ENCODE data around the gene MYL6.

MYL6 gene

GRCh38 chr12:56146492-56147460 lies 11.4 kb upstream of the MYL6 start:
- Histone ChIP-seq H3K36me3 (ENCODE audit: control insufficient read depth in 2 of 2, insufficient read depth in 2 of 2, low read length in 2 of 2) (peaks cover 29 to 34% of the 10 kb centered on the region in 2 donors), H3K9ac (ENCODE audit: low read depth in 1 of 2, low read length in 2 of 2) (peak overlapping the region in 1 of 2 donors; percentile 26), H3K4me1 (ENCODE audit: control insufficient read depth in 2 of 2, insufficient read depth in 2 of 2, low read length in 2 of 2) (peaks cover 18 to 31% of the 10 kb centered on the region in 2 donors), H3K27me3 (ENCODE audit: control insufficient read depth in 2 of 2, insufficient read depth in 2 of 2, low read length in 2 of 2) (no peaks in the 10 kb centered on the region), H3K9me3 (ENCODE audit: control insufficient read depth in 2 of 2, low read length in 2 of 2) (no peaks in the 10 kb centered on the region), H3K27ac (ENCODE audit: low read depth in 2 of 2, low read length in 2 of 2) (peak overlapping the region; percentile 48 to 71), H3K4me3 (ENCODE audit: low read length in 2 of 2) (no peak overlapping the region)

- Histone ChIP-seq H3K9me3 (ENCODE audit: control insufficient read depth in 2 of 2, low read length in 2 of 2) (no peaks in the 10 kb centered on the region), H3K36me3 (ENCODE audit: control insufficient read depth in 2 of 2, insufficient read depth in 2 of 2, low read length in 2 of 2) (peaks cover 0 to 2% of the 10 kb centered on the region in 2 donors), H3K4me3 (ENCODE audit: low read length in 2 of 2) (no peak overlapping the region), H3K9ac (ENCODE audit: low read depth in 1 of 2, low read length in 2 of 2) (no peak overlapping the region), H3K4me1 (ENCODE audit: control insufficient read depth in 2 of 2, insufficient read depth in 2 of 2, low read length in 2 of 2) (peaks cover 18 to 24% of the 10 kb centered on the region in 2 donors), H3K27ac (ENCODE audit: low read depth in 2 of 2, low read length in 2 of 2) (no peak overlapping the region), H3K27me3 (ENCODE audit: control insufficient read depth in 2 of 2, insufficient read depth in 2 of 2, low read length in 2 of 2) (no peaks in the 10 kb centered on the region)
Measured at GRCh38 chr12:56150563-56150962, 7.6 kb upstream of the MYL6 start.

GRCh38 chr12:56151672-56152131 lies 6.5 kb upstream of the MYL6 start:
- Histone ChIP-seq H3K36me3 (ENCODE audit: control insufficient read depth in 2 of 2, insufficient read depth in 2 of 2, low read length in 2 of 2) (peaks cover 0 to 2% of the 10 kb centered on the region in 2 donors), H3K27me3 (ENCODE audit: control insufficient read depth in 2 of 2, insufficient read depth in 2 of 2, low read length in 2 of 2) (no peaks in the 10 kb centered on the region), H3K9ac (ENCODE audit: low read depth in 1 of 2, low read length in 2 of 2) (peak overlapping the region; percentile 82 to 84), H3K4me1 (ENCODE audit: control insufficient read depth in 2 of 2, insufficient read depth in 2 of 2, low read length in 2 of 2) (peaks cover 15 to 18% of the 10 kb centered on the region in 2 donors), H3K4me3 (ENCODE audit: low read length in 2 of 2) (peak overlapping the region; percentile 62 to 87), H3K27ac (ENCODE audit: low read depth in 2 of 2, low read length in 2 of 2) (peak overlapping the region; percentile 94 to 95), H3K9me3 (ENCODE audit: control insufficient read depth in 2 of 2, low read length in 2 of 2) (no peaks in the 10 kb centered on the region)

GRCh38 chr12:56152132-56152755 lies 5.9 kb upstream of the MYL6 start, which contains the start of gene MYL6B:
Gene MYL6B (plus strand): TSS chr12:56152587. CDS start chr12:56153919, 1,332 bp downstream.
- Histone ChIP-seq H3K9me3 (ENCODE audit: control insufficient read depth in 2 of 2, low read length in 2 of 2) (no peaks in the 10 kb centered on the region), H3K4me3 (ENCODE audit: low read length in 2 of 2) (peak within 1 kb of the TSS; percentile 62 to 87), H3K9ac (ENCODE audit: low read depth in 1 of 2, low read length in 2 of 2) (peak within 1 kb of the TSS; percentile 82 to 84), H3K27me3 (ENCODE audit: control insufficient read depth in 2 of 2, insufficient read depth in 2 of 2, low read length in 2 of 2) (no peaks in the 10 kb centered on the region), H3K27ac (ENCODE audit: low read depth in 2 of 2, low read length in 2 of 2) (peak within 1 kb of the TSS; percentile 94 to 95), H3K36me3 (ENCODE audit: control insufficient read depth in 2 of 2, insufficient read depth in 2 of 2, low read length in 2 of 2) (peaks cover 0 to 2% of the 10 kb centered on the region in 2 donors), H3K4me1 (ENCODE audit: control insufficient read depth in 2 of 2, insufficient read depth in 2 of 2, low read length in 2 of 2) (peaks cover 14 to 15% of the 10 kb centered on the region in 2 donors)

- Histone ChIP-seq H3K36me3 (ENCODE audit: control insufficient read depth in 2 of 2, insufficient read depth in 2 of 2, low read length in 2 of 2) (peaks cover 0 to 2% of the 10 kb centered on the region in 2 donors), H3K4me1 (ENCODE audit: control insufficient read depth in 2 of 2, insufficient read depth in 2 of 2, low read length in 2 of 2) (peaks cover 15 to 16% of the 10 kb centered on the region in 2 donors), H3K27ac (ENCODE audit: low read depth in 2 of 2, low read length in 2 of 2) (peak overlapping the region; percentile 94 to 95), H3K9me3 (ENCODE audit: control insufficient read depth in 2 of 2, low read length in 2 of 2) (no peaks in the 10 kb centered on the region), H3K4me3 (ENCODE audit: low read length in 2 of 2) (peak overlapping the region; percentile 62 to 87), H3K9ac (ENCODE audit: low read depth in 1 of 2, low read length in 2 of 2) (peak overlapping the region; percentile 82 to 84), H3K27me3 (ENCODE audit: control insufficient read depth in 2 of 2, insufficient read depth in 2 of 2, low read length in 2 of 2) (no peaks in the 10 kb centered on the region)
Measured at GRCh38 chr12:56152756-56153677, 5.1 kb upstream of the MYL6 start.

- Histone ChIP-seq H3K4me3 (ENCODE audit: low read length in 2 of 2) (no peak overlapping the region), H3K36me3 (ENCODE audit: control insufficient read depth in 2 of 2, insufficient read depth in 2 of 2, low read length in 2 of 2) (peaks cover 0 to 2% of the 10 kb centered on the region in 2 donors), H3K27ac (ENCODE audit: low read depth in 2 of 2, low read length in 2 of 2) (no peak overlapping the region), H3K9ac (ENCODE audit: low read depth in 1 of 2, low read length in 2 of 2) (no peak overlapping the region), H3K27me3 (ENCODE audit: control insufficient read depth in 2 of 2, insufficient read depth in 2 of 2, low read length in 2 of 2) (no peaks in the 10 kb centered on the region), H3K4me1 (ENCODE audit: control insufficient read depth in 2 of 2, insufficient read depth in 2 of 2, low read length in 2 of 2) (peaks cover 15 to 16% of the 10 kb centered on the region in 2 donors), H3K9me3 (ENCODE audit: control insufficient read depth in 2 of 2, low read length in 2 of 2) (no peaks in the 10 kb centered on the region)
Measured at GRCh38 chr12:56153678-56154065, 4.5 kb upstream of the MYL6 start.

- Histone ChIP-seq H3K9me3 (ENCODE audit: control insufficient read depth in 2 of 2, low read length in 2 of 2) (no peaks in the 10 kb centered on the region), H3K4me1 (ENCODE audit: control insufficient read depth in 2 of 2, insufficient read depth in 2 of 2, low read length in 2 of 2) (peaks cover 15 to 20% of the 10 kb centered on the region in 2 donors), H3K36me3 (ENCODE audit: control insufficient read depth in 2 of 2, insufficient read depth in 2 of 2, low read length in 2 of 2) (peaks cover 0 to 2% of the 10 kb centered on the region in 2 donors), H3K4me3 (ENCODE audit: low read length in 2 of 2) (no peak overlapping the region), H3K9ac (ENCODE audit: low read depth in 1 of 2, low read length in 2 of 2) (no peak overlapping the region), H3K27ac (ENCODE audit: low read depth in 2 of 2, low read length in 2 of 2) (no peak overlapping the region), H3K27me3 (ENCODE audit: control insufficient read depth in 2 of 2, insufficient read depth in 2 of 2, low read length in 2 of 2) (no peaks in the 10 kb centered on the region)
Measured at GRCh38 chr12:56154246-56154771, 3.9 kb upstream of the MYL6 start.

GRCh38 chr12:56154818-56155217 lies 3.3 kb upstream of the MYL6 start:
- H3K9me3 ChIP-seq (ENCODE audit: control insufficient read depth in 2 of 2, low read length in 2 of 2) = no peaks in the 10 kb centered on the region
- H3K4me3 ChIP-seq (ENCODE audit: low read length in 2 of 2) = no peak overlapping the region
- H3K36me3 ChIP-seq (ENCODE audit: control insufficient read depth in 2 of 2, insufficient read depth in 2 of 2, low read length in 2 of 2) = peaks cover 2 to 6% of the 10 kb centered on the region in 2 donors
- no peaks in the 10 kb centered on the region for H3K27me3 ChIP-seq (ENCODE audit: control insufficient read depth in 2 of 2, insufficient read depth in 2 of 2, low read length in 2 of 2)
- H3K4me1 ChIP-seq (ENCODE audit: control insufficient read depth in 2 of 2, insufficient read depth in 2 of 2, low read length in 2 of 2) = peaks cover 19 to 26% of the 10 kb centered on the region in 2 donors
- no peak overlapping the region for H3K27ac ChIP-seq (ENCODE audit: low read depth in 2 of 2, low read length in 2 of 2)
- H3K9ac ChIP-seq (ENCODE audit: low read depth in 1 of 2, low read length in 2 of 2) = no peak overlapping the region

- Histone ChIP-seq H3K27ac (ENCODE audit: low read depth in 2 of 2, low read length in 2 of 2) (no peak overlapping the region), H3K4me1 (ENCODE audit: control insufficient read depth in 2 of 2, insufficient read depth in 2 of 2, low read length in 2 of 2) (peaks cover 24 to 31% of the 10 kb centered on the region in 2 donors)
Measured at GRCh38 chr12:56155256-56155845, 2.8 kb upstream of the MYL6 start.

More at GRCh38 chr12:56155256-56155845, 2.8 kb upstream of the MYL6 start:
- Histone ChIP-seq H3K9me3 (ENCODE audit: control insufficient read depth in 2 of 2, low read length in 2 of 2) (no peaks in the 10 kb centered on the region), H3K36me3 (ENCODE audit: control insufficient read depth in 2 of 2, insufficient read depth in 2 of 2, low read length in 2 of 2) (peaks cover 7 to 11% of the 10 kb centered on the region in 2 donors), H3K9ac (ENCODE audit: low read depth in 1 of 2, low read length in 2 of 2) (no peak overlapping the region), H3K4me3 (ENCODE audit: low read length in 2 of 2) (no peak overlapping the region), H3K27me3 (ENCODE audit: control insufficient read depth in 2 of 2, insufficient read depth in 2 of 2, low read length in 2 of 2) (no peaks in the 10 kb centered on the region)

All from mucosa of rectum (tissue), 2 donors.